ENCODE data around the gene SLC2A9.

Gene SLC2A9

GRCh38 chr4:9970399-9971011 lies 50.8 kb downstream of the SLC2A9 start:
- intact Hi-C loops (cut with DNase I) = no loop called here
- DNase-seq = no peak

GRCh38 chr4:9969526-9970398 lies 51.5 kb downstream of the SLC2A9 start:
- DNase-seq = no peak
- intact Hi-C loops (cut with DNase I) = no loop called here

GRCh38 chr4:9968472-9968871 lies 52.8 kb downstream of the SLC2A9 start:
- DNase-seq = no peak
- intact Hi-C loops (cut with DNase I) = no loop called here

GRCh38 chr4:9964879-9965278 lies 56.4 kb downstream of the SLC2A9 start:
- intact Hi-C loops (cut with DNase I) = no loop called here
- no peak for DNase-seq

GRCh38 chr4:9963328-9963727 lies 58.0 kb downstream of the SLC2A9 start:
- intact Hi-C loops (cut with DNase I) = no loop called here

GRCh38 chr4:9962611-9963314 lies 58.5 kb downstream of the SLC2A9 start:
- intact Hi-C loops (cut with DNase I) = no loop called here

More at GRCh38 chr4:9963328-9963727, 58.0 kb downstream of the SLC2A9 start:
- DNase-seq = no peak

GRCh38 chr4:9954468-9954867 lies 66.8 kb downstream of the SLC2A9 start:
- DNase-seq = no peak
- intact Hi-C loops (cut with DNase I) = no loop called here

More at GRCh38 chr4:9962611-9963314, 58.5 kb downstream of the SLC2A9 start:
- no peak for DNase-seq

GRCh38 chr4:9953089-9953488 lies 68.2 kb downstream of the SLC2A9 start:
- intact Hi-C loops (cut with DNase I) = no loop called here

GRCh38 chr4:9952415-9952950 lies 68.8 kb downstream of the SLC2A9 start:
- intact Hi-C loops (cut with DNase I) = no loop called here

More at GRCh38 chr4:9953089-9953488, 68.2 kb downstream of the SLC2A9 start:
- DNase-seq = no peak

GRCh38 chr4:9949573-9949972 lies 71.7 kb downstream of the SLC2A9 start:
- intact Hi-C loops (cut with DNase I) = no loop called here

More at GRCh38 chr4:9952415-9952950, 68.8 kb downstream of the SLC2A9 start:
- DNase-seq = no peak

GRCh38 chr4:9947168-9948062 lies 73.9 kb downstream of the SLC2A9 start:
- intact Hi-C loops (cut with DNase I) = no loop called here
- no peak for DNase-seq

More at GRCh38 chr4:9949573-9949972, 71.7 kb downstream of the SLC2A9 start:
- DNase-seq = no peak

- intact Hi-C loops (cut with DNase I) = no loop called here
- no peak for DNase-seq
These were observed 75.1 kb downstream of the SLC2A9 start for GRCh38 chr4:9946170-9946569.

- no peak for DNase-seq
- intact Hi-C loops (cut with DNase I) = no loop called here
These were observed 76.6 kb downstream of the SLC2A9 start for GRCh38 chr4:9944431-9945425.

GRCh38 chr4:9943761-9944160 lies 77.5 kb downstream of the SLC2A9 start:
- no peak for DNase-seq
- intact Hi-C loops (cut with DNase I) = no loop called here

- intact Hi-C loops (cut with DNase I) = no loop called here
- no peak for DNase-seq
These were observed 78.2 kb downstream of the SLC2A9 start for GRCh38 chr4:9942921-9943600.

- no peak for DNase-seq
- intact Hi-C loops (cut with DNase I) = no loop called here
These were observed 79.2 kb downstream of the SLC2A9 start for GRCh38 chr4:9942139-9942538.

GRCh38 chr4:9940041-9940440 lies 81.3 kb downstream of the SLC2A9 start:
- intact Hi-C loops (cut with DNase I) = no loop called here
- no peak for DNase-seq

GRCh38 chr4:9938933-9939332 lies 82.4 kb downstream of the SLC2A9 start:
- intact Hi-C loops (cut with DNase I) = no loop called here
- no peak for DNase-seq
